PC-3 (cell line): ENCODE data around the gene CPEB4.

Source experiments
- EZH2 ChIP-seq: fragments of 300-600 bp; sonication (generic); IDR thresholded peaks from one replicate; pipeline ENCODE4 v1.6.1; 2017; ENCODE audit warnings: antibody characterized with exemption, mild to moderate bottlenecking, low read length; ENCODE audit not compliant: unreplicated experiment
- EZH2phosphoT487 ChIP-seq: fragments of 300-600 bp; sonication (generic); IDR thresholded peaks from 2 replicates; pipeline ENCODE4 v1.6.1; 2018; ENCODE audit warnings: mild to moderate bottlenecking, antibody characterized with exemption, low read length, borderline replicate concordance
- TF ChIP-seq, protein P1 (sequence below): fragments of 300-600 bp; sonication (generic); conservative IDR thresholded peaks from 2 replicates; pipeline ENCODE4 v1.5.1; 2017; ENCODE audit warnings: antibody characterized with exemption, low read depth, mild to moderate bottlenecking, low read length

DNA sequence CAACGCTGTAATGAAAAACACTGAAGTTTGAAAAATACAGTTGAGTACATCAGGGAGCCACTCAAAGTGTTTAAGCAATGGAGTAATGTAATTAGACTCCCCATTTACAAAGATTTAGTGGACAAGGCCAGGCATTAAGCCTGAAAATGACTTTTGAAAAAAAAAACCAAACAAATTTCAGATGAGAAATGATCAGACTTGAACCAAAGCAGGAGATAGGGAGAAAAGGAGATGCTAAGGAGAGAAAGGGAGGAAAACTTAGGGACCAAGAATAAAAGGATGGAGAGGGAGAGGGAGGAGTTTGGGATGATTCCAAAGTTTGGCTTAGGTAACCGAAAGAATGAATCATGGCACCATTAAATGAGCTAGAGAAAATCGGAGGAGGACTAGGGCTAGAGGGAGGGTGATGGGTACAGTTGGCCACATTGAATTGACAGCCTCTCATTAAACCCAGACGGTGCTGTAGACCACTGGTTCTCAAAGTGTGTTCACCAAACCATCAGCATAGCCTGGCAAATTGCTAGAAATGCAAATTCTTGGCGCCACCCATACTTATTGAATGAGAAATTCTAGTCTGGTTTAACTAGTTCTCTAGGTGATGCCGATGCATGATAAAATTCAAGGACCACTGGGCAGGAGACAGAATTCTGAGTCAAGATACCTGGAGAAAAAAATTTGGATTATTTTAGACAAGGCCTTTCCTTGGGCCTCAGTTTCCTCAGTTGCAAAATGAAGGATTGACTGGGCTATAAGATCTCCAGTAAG is 6.2 kb upstream of the CPEB4 start:
- TF ChIP-seq, protein P1, sequence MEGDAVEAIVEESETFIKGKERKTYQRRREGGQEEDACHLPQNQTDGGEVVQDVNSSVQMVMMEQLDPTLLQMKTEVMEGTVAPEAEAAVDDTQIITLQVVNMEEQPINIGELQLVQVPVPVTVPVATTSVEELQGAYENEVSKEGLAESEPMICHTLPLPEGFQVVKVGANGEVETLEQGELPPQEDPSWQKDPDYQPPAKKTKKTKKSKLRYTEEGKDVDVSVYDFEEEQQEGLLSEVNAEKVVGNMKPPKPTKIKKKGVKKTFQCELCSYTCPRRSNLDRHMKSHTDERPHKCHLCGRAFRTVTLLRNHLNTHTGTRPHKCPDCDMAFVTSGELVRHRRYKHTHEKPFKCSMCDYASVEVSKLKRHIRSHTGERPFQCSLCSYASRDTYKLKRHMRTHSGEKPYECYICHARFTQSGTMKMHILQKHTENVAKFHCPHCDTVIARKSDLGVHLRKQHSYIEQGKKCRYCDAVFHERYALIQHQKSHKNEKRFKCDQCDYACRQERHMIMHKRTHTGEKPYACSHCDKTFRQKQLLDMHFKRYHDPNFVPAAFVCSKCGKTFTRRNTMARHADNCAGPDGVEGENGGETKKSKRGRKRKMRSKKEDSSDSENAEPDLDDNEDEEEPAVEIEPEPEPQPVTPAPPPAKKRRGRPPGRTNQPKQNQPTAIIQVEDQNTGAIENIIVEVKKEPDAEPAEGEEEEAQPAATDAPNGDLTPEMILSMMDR = no peak
- TF ChIP-seq EZH2 (no peak), EZH2phosphoT487 (no peak)
